Kidney capillary endothelial cell (primary cell): ENCODE measurements around the gene GULP1.

Experiments
- DNase-seq: peaks from one replicate; pipeline ENCODE4 v3.0.0-alpha.2; 2018; ENCODE audit warnings: low spot score

The GULP1 gene

DNA sequence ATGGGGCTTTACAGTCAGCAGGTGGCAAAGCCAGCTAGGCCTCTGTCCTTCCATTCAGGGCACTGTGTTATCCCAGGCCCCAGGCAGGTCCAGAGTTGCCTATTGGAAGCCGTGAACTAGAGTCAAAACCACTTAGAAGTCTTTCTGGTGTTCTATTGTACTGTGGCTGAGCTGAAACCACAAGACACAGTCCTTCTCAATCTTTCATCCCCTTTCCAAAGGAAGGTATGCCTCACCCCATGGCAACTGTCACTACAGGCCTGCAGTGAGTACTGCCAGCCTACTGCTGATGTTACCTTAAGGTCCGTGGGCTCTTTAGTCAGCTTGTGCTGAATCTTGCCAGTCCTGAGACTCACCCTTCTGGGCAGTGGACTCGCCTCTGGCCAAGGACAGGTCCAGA is 181.6 kb downstream of the GULP1 start:
- no peak for DNase-seq

DNA sequence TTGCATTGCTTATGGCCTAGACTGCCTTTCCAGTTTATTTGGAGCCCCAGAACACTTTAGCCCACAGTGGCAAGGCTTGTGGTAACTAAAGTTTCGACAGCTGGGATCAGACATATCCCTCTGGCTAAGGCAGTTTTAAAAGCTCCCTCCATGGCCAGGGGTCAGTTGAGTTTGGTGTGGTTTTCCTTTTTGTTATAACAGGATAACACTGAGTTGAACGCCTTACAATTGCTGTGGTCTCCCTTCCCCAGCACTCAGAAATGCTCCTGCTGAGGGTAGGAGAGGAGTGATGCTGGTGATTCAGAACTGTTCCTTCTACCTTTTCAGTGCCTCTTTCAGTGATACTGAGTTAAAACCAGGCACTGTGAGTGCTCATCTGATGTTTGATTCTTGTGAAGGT is 182.6 kb downstream of the GULP1 start:
- no peak for DNase-seq

DNA sequence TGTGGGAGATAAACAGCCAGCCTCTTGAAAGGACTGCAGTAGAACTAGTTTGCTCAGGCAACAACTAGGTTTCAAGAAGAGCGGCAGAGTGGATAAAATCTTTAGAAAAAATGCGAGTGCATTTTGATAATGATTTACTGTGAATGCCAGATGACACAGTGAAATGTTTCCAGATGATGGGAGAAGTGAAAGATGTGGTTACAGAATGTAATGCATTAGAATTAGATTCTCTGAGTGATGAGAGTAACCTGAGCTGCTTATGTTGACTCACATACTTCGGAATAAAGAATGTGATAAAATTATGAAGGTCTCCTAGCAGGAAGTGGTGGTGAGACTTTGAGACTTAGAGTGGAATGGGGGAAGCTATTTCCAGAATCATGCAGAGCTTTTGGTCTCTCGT is 184.3 kb downstream of the GULP1 start:
- DNase-seq: no peak

DNA sequence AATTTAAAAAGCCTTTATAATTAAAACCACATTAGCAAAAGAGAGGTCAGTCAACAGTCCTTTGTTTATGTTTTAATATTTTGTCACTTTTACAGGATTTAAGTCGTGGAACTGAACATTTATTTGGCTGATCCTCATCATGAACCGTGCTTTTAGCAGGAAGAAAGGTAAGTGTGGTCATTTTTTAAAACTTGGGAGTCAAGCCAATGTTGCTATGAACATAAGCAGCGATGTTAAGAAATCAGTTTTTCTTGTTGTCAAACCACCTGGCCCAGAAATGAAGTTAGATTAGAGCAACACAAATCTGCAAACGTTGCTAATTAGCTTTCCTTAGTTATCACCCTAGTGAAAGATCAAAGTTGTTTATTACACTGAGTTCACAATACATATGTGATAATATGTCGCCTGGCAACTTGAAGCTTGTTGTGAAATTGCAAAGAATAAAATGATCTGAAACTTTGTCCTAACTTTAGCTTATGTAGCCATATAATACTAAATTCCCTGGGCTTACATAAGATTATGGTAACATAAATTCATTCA is 186.0 kb downstream of the GULP1 start:
- DNase-seq: no peak

DNA sequence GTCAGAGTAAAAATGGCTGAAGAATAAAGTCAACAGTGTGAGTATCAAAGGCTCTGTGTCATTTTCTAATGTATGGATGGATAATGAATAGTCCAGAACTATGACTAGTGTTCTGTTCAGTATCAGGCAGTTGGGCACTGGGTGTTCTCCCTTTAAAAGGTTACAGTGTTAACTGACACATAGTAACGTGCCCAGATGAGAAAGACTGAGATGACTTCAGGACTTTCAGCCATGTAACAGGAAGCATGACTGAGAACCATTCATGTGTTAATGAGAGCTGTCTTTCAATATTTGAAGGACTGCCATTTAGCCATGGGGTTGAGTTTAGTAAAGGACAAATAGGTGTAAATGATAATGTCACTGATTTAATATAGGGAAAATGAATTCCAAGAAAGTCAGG is 187.1 kb downstream of the GULP1 start:
- DNase-seq: peak; percentile 18

DNA sequence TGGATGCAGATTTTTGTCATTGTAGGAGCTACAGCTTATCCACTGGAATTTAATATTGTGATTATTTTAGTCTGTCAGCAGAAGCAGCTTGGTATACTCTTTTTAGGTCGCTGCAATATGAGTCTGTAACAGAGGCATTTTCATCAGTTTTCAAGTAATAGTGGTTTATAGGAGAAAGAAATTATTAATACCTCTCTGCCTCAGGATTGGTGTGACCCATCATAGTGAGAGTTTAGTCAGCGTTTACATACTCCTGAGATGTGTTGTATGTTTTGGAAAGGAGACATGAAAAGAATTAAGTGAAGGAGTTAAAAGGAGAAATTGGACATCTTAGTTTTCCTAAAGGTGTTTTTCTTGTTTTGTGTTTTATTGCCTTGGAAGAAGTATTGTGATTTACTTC is 189.8 kb downstream of the GULP1 start:
- no peak for DNase-seq

DNA sequence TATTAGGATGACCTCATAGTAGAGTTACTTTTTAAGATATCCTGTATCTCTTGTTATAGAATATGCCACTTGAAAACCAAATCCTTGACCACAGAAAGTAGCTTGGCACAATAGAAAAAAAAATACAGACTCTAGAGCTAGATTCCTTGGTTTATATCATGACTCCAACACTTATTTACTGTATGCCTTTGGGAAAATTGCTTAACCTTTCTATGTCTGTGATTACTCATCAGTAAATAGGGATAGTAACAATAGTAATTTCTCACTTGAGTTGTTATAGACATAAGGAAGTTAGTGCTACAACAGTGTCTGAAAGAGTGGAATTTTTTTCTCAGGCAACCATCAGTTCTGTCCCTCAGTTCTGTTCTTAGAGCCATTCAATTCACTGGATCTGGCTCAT is 193.8 kb downstream of the GULP1 start:
- peak; percentile 10 for DNase-seq

DNA sequence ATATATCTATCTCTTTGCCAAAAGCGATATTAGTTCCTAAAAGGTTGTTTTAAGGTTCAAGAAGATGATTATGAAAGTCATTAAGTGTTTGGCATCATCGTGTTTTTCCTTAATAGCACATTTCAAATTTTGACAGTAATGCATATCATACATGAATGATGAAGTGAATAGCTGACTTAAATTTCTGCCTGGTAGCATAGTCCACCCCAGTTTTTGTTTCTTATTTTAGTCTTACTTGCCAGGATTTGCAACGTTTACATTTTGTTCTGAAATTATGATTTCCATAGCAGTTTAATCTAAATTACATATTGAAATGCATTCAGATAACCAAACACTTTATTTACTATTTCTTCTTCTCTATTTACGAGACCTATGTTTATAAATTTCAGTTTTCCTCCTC is 201.1 kb downstream of the GULP1 start:
- DNase-seq: no peak

DNA sequence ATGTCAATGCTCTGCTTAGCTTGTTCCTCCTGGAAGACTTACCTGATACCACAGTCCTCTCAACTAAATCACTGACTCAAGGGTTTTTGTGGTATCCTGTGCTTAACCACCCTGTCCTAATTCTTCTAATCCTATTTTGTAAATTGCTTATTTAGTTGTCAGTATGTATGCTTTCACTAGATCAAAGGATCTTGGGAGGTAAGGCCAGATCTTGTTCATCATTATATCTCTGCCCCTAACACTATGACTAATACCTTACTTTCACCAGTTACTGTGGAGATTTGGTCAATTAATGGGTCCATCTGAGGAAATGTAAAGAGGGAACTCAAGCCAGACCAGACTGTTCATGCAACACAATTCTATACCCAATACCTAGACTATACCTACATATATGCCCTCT is 203.2 kb downstream of the GULP1 start:
- DNase-seq: no peak

DNA sequence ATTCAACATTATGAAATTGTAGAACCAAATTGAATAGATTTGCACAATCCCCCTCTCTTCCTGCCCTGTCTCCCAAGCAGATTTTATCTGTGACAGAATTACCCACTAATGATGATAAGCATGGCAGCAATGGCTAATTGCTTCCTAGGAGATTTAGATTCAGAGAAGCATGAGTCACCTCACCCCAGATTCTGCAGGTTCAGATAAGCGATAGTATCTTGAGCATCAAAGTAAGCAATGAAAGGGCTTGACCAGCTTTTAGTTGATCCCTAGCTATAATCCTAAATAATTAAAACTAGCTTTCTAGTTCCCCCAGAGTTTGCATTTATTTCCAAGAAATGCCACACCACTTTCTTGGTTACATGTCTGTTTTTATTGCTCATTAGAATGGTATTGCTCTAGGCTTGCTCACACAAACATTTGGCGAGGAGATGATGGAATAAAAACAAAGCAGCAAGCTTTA is 204.3 kb downstream of the GULP1 start:
- DNase-seq: no peak

DNA sequence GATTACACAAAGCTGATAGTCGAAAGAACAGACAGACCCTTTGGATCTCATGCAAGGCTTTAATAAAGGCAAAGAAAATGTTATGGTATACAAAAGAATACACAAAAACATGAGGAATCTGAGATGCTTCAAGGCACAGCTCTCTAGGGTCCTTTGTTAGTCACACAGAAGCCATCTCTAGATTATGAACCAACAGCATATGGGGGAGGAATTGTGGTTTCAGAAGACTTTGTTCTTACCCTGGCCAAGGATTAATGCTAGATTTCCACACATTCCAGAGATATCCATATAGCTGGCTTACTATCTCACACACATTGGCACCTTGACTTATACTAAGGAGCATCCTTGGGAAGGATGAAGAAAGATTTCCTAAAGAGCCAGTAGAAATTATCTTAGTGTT is 206.1 kb downstream of the GULP1 start:
- DNase-seq: no peak

DNA sequence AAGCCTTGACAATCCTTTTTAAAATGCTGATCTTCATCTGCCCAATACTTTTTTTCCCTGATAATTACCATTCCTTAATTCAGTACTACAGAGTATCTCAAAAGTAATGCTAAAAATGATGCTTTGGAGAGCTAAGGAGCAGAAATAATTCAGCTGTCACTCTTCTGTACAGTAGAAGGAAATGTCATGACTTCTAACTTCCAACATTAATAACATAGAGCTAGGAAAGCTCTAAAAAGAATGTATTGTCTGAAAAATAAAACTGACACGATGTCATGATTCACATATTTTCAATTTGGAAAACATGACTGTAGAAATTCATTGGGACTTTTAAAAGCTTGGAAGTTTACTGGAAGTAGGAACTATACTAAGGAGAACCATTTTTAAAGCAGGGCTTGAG is 212.3 kb downstream of the GULP1 start:
- no peak for DNase-seq

DNA sequence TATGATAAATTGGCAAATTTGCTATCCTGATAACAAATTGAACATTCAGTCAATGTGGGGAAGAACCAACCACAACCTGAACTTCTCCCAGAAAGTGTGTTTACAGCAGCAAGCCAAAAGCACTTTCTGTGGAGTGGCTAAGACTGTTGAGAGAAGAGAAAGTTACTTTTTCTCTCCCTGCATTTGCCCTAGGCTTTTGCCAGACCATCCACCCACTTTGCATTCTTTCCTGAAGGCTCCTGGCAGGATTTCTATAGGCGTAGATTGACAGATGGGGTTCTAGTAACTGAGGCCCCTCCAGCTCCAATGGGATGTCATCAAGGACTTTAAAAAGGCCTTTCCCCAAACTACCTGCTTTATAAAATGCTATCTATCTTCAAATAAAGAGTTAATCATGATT is 215.2 kb downstream of the GULP1 start:
- no peak for DNase-seq

DNA sequence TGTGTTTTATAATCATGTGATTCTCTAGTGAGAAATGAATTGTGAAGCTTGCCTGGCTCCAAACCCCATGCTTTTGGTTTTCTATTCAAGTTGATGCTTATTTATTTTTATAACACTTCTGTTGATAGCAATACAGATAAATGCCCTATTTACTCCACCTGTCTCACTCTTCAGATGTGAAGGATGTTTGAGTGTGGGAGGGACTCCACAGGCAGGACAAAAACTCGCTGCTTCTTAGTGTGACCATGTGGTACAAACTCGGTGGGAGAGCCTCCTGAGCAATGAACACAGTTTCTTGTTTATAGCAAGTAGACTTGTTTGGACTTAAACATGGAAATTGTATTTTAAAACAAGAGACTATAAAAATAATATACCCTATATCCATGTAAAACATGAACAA is 219.7 kb downstream of the GULP1 start:
- no peak for DNase-seq

DNA sequence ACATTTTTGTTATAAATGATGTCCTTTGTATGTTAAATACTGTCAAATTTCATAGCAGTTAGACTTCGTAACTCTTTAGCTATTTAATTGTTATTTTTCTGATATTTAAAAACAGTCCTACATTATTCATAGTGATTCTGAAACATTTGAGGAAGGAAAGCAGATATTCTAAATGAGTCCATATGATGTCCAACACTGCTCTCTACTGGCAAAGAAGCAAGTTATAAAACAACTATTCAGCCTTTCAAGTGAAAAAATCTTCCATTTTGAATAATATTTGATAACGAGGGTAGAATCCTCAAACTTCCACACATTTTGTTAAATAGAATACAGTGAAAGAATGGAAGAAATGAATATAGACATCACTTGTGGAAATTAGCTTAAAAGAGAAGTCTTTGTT is 220.8 kb downstream of the GULP1 start:
- peak; percentile 64 for DNase-seq

DNA sequence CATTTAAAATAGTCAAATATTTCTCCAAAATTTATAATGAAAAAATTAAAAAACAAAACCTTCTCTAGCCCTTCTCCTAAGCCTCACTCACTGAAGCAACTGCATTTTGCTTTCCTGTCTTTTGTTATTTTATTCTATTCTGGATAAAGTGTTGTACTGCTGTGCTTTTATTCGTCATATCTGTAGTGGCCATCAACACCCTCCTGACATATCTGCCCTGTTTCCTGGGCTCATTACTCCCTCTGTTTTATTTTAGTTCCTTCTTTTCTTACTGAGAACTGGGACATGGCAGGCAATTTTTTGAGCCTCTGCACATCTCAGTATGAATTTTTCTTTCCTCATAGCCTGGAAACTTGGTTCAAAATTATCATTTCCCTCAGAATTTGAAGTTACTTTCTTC is 224.2 kb downstream of the GULP1 start:
- DNase-seq: no peak

DNA sequence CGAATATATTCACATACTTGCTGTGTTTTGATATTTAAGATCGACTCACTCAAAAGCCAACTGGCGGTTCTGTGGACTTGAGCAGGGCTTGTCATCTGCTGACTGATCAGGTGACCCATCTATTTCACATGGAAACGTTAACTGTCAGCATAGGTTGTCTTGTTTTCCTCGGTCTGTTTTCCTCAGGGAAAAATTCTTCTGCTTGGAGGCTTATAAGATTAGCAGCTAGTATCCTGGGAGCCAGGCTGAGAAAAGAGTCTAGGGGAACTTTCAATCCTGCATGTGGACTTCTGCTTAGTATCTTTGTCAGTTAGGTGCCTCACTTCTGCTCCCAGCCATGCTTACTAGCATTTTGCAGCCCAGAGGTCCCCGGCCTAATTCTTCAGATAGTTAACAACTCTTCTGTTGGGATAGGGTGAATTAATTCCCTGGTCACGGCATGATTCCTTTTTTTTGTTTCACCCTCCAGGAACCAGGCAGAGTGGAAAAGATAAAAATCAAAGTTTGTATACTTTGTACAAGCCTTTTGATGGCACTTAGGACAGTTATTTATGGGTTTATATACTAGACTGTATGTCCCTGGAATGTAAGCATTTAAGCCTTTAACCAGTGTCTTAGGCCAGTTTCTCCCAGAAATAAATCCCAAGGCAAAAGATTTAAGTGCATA is 226.0 kb downstream of the GULP1 start:
- DNase-seq: no peak

DNA sequence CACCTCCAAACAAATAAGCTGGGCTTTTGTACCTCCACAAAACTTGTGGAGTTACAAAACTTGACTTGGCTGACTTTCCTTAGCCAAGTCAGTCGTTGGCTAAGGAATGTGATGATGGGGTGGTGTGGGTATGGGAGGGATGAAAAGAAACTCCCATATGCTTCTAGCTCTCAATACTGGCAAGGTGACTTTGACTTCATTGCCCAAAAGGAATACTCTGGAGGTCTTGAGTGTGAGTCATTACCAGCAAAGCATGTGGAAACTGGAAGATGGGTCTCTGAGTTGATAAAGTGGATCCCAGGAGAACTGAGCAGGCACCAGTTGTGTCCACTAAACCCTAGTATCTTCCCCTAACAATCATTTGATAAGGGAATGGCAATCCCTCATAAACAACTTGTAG is 226.7 kb downstream of the GULP1 start:
- DNase-seq: no peak

DNA sequence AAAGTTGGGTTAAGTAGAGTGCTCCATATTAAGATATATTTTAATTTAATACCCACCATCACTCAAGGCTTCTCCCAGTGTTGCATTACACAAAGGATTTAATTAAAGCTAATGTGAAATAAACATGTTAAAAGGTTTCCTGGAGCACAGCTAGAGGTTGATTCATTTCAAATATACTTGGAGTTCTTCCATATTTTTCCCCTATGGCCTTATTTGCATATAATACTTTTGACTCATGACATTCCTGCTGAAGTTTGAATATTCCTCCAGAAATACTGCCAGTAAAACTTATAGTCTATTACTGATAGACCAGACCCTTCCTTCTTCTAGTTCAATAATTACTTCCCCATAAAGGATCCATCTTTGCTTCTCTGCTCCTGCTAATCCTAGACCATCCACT is 227.5 kb downstream of the GULP1 start:
- DNase-seq: peak; percentile 40

DNA sequence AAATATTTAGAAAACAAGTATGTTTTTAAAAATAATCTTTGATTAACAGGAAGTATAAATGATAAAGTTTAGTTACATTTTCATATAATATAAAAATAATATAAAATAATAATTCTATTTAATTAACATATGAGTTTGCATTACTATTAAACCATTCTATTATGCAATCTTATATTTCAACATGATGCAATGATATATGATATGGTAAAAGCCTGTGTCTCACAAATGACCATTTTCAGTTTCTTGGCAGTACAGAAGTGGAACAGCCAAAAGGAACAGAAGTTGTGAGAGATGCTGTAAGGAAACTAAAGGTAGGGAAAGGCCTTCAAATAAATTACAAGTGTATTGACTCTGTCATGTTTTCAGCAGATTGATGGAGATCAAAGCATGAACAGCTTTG is 230.8 kb downstream of the GULP1 start:
- no peak for DNase-seq

DNA sequence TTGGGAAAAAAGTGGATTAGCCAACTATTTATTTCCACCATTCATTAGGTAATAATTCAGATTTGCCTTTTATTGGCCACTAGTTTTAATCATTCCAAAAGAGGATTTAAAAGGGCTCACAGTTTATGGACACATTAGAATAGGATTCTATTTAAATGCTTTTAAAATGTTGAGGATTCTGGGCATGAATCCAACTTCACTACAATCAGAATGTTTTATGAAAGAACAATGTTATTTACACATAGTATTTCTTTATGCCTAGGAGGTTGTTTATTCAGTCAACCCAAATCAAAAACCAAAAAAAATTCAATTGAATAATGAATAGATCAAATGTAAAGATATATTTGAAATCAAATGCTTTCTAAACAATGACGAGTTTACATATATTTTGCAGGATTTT is 232.2 kb downstream of the GULP1 start:
- DNase-seq: no peak

DNA sequence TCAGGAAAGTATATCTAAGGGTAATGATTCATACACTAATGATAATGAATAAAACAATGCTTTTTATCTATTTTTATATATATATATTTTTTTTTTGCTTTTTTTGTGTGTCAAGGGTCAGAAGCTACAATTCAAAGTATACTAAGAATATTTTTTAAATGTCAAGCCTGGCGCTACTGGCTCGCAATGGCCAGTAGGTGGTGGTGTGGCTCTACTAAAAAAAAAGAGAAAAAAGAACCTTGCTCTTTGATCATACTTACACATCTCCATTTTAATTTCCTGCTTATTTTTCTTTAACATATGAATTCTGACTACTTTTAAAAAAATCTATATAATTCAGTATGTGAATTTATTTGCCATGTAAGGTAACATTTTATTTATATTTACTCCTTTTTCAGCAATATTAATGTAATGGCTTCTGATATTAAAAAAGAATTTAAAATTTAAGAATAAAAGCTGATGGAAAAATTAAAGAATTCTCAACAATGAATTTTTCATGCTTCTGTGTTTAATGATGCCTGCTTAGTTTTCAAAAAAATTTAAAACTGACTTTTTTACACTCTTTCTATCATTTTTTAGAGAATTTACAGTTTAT is 232.9 kb downstream of the GULP1 start:
- peak; percentile 52 for DNase-seq

DNA sequence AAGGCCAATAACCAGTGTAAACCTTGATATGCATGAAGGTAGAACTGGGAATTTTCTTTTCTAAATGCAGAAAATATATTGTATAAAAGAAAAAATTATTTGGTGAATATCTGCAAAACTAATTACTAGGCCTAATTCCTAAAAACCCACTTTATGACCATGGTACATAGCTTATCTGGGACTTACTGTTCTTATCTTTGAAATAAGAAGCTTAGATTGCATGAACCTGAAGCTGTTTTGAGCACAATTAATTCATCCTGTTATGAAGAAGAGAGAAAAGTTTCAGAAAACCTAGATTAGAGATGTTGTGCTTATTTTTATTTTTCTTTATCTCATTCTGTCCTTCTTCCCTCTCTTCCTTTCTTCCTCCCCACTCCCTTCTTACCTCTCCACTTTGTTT is 235.0 kb downstream of the GULP1 start:
- no peak for DNase-seq

DNA sequence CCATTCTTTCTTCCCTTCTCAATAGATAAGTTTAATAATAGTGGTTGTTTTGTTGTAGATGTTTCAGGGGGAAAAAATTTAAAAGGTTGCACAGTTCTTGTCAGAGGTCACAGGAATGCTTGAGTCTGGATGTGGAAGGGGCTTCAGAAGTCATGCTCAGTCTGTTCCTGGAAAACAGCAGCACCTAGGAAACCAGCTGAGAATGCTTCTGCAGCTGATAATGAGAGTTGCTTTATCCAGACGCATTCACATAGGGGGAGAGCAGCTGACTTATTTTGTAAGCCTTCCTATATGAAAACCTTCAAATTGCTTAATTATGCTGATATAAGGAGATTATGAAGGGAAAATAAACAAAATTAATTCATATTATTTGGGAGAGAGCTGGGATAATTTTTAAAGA is 235.5 kb downstream of the GULP1 start:
- DNase-seq: no peak
